Kidney (tissue), 14 donors: ENCODE data around the gene HIP1R. TPM values are rescaled to one million over a fixed set of nuclear protein-coding genes. Genes with fewer than 3 reads are reported as not detected.
A peak's percentile ranks its signal among the peaks of the same experiment; 100 is the strongest.

Experiments used
- DNase-seq, 5 donors: peaks; one replicate each; pipeline ENCODE4 v3.0.0-alpha.2; 2013 to 2020
- FAIRE-seq: peaks from 2 replicates; lab custom pipeline; 2012; peaks lifted over from hg19 to GRCh38; lab: Jason Lieb, UNC
- H3K27ac ChIP-seq, 2 donors: one replicate each; pipeline ENCODE4 v1.7.0; 2013; ENCODE audit warnings: low read depth in 2 of 2, low read length in 2 of 2, inconsistent platforms in 1 of 2
- H3K27me3 ChIP-seq: one replicate; pipeline ENCODE4 v1.7.1; 2013; ENCODE audit warnings: low read length, inconsistent platforms; ENCODE audit not compliant: control insufficient read depth, insufficient read depth
- H3K36me3 ChIP-seq, 3 donors: one replicate each; pipeline versions ENCODE4 v1.7.0 to v1.7.1; 2013; ENCODE audit warnings: low read length in 3 of 3, control low read depth in 1 of 3, inconsistent platforms in 1 of 3; ENCODE audit not compliant: insufficient read depth in 3 of 3, control insufficient read depth in 2 of 3
- H3K4me1 ChIP-seq, 3 donors: one replicate each; pipeline versions ENCODE4 v1.7.0 to v1.7.1; 2013; ENCODE audit warnings: low read length in 3 of 3, inconsistent platforms in 1 of 3, low read depth in 1 of 3; ENCODE audit not compliant: control insufficient read depth in 2 of 3, insufficient read depth in 2 of 3
- H3K4me3 ChIP-seq, 3 donors: one replicate each; pipeline versions ENCODE4 v1.7.0 to v1.8.1; 2013; ENCODE audit warnings: low read length in 3 of 3, control low read depth in 1 of 3, inconsistent platforms in 1 of 3
- H3K9ac ChIP-seq, 3 donors: one replicate each; pipeline versions ENCODE4 v1.7.0 to v1.7.1; 2013; ENCODE audit warnings: low read length in 3 of 3, control low read depth in 1 of 3, inconsistent platforms in 1 of 3
- H3K9me3 ChIP-seq, 3 donors: one replicate each; pipeline versions ENCODE4 v1.7.0 to v1.7.1; 2013; ENCODE audit warnings: low read length in 3 of 3, control low read depth in 1 of 3, inconsistent platforms in 1 of 3; ENCODE audit not compliant: control insufficient read depth in 2 of 3, insufficient read depth in 1 of 3
- CTCF ChIP-seq: IDR thresholded peaks from 3 replicates; pipeline ENCODE4 v1.5.1; 2012; ENCODE audit warnings: mild to moderate bottlenecking, moderate library complexity, borderline replicate concordance; ENCODE audit not compliant: insufficient read depth; ENCODE audit errors: extremely low read depth
- intact Hi-C: fragments of 100-400 bp; cut with DNase I; formaldehyde crosslinking; loops from one replicate; pipeline ENCODE4 v1.11.1; 2022
- polyA plus RNA-seq: library from polyadenylated mRNA; stranded (reverse); fragments of 350-450 nt; fragmentation: Illumina TruSeq; extraction: RNeasy Lipid Tissue Mini Kit (QIAGEN cat#74804); gene quantifications from one replicate; pipeline ENCODE4 v1.2.3, GENCODE V29; 2014; ENCODE audit warnings: low read depth, low replicate concordance; ENCODE audit not compliant: insufficient read depth
- total RNA-seq: library from RNA; stranded (reverse); fragmentation: NEBNext Ultra II Directional; extraction: Animal tissue kit (Norgen Biotek cat#: 25700); gene quantifications from one replicate; pipeline ENCODE4 v1.2.1, GENCODE V29; 2021
- donor health status: control.
- donor health status: control.
- donor health status: control.
- donor health status: control.
- donor health status: control.
- donor health status: DM: yes; HTN: yes; CAD: no.
- donor health status: Normal renal cell carcinoma (clear cell type).

The HIP1R gene
- total and polyA plus RNA-seq, 2 donors from 2014 or later, result 39.4 to 87.8 TPM

- FAIRE-seq (no peak), DNase-seq (no peak)
- intact Hi-C loops, result no loop called here
- Histone ChIP-seq H3K4me1 (peaks cover 0 to 2% (median 2%) of the 10 kb centered on the region in 3 donors), H3K27me3 (no peaks in the 10 kb centered on the region), H3K9ac (no peak overlapping the region), H3K9me3 (no peaks in the 10 kb centered on the region), H3K27ac (no peak overlapping the region), H3K36me3 (no peaks in the 10 kb centered on the region), H3K4me3 (no peak overlapping the region)
- TF ChIP-seq CTCF, result no peak
Measured at GRCh38 chr12:122823429-122823828, 11.8 kb upstream of the HIP1R start.

GRCh38 chr12:122825773-122826724 is 9.2 kb upstream of the HIP1R start:
- FAIRE-seq (peak; percentile 81), DNase-seq (peak in 2 of 5 donors; percentile 51 to 74)
- Histone ChIP-seq H3K4me3 (peak overlapping the region; percentile 57 to 67 (median 65)), H3K36me3 (no peaks in the 10 kb centered on the region), H3K9ac (peak overlapping the region in 2 of 3 donors; percentile 4 to 29), H3K27ac (peak overlapping the region; percentile 16 to 70), H3K27me3 (no peaks in the 10 kb centered on the region), H3K9me3 (no peaks in the 10 kb centered on the region), H3K4me1 (peaks cover 0 to 2% (median under 1%) of the 10 kb centered on the region in 3 donors)
- no peak for TF ChIP-seq CTCF
- intact Hi-C loops, result no loop called here

GRCh38 chr12:122827258-122827657 is 8.0 kb upstream of the HIP1R start:
- Histone ChIP-seq H3K36me3 (no peaks in the 10 kb centered on the region), H3K4me1 (peaks cover 0 to 2% (median 0%) of the 10 kb centered on the region in 3 donors), H3K27ac (no peak overlapping the region), H3K9ac (no peak overlapping the region), H3K27me3 (no peaks in the 10 kb centered on the region), H3K4me3 (no peak overlapping the region), H3K9me3 (no peaks in the 10 kb centered on the region)
- no peak for TF ChIP-seq CTCF
- FAIRE-seq, result no peak
- no peak for DNase-seq
- intact Hi-C loops, result no loop called here
